ENCODE results near the gene USP40. TPM values are rescaled to one million over a fixed set of nuclear protein-coding genes. Genes with fewer than 3 reads are reported as not detected.

Gene USP40
- total RNA-seq, 4 donors from 2014 or later, result 30.7 to 113 (median 41.3) TPM

DNA sequence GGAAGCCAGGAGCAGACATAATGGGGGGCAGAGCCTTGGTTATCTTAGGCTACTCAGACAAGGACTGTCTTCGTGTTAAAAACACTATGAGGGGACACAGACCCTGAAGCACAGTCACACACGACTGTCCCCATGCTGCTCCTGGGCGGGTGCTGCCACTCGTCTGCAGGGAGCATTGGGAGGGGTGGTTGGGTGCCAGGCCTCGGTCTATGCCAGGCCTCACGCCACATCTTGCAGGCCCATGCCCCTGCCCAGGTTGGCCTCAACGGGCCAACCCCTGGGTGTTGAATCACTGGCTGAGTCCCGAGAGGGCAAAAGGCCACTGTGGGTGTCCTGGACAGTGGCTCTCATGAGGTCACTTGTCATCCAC lies 97.9 kb downstream of the USP40 start:
- DNase-seq, result no peak
- peaks cover 0 to 6% (median 4%) of the 10 kb centered on the region in 4 donors for H3K4me1 ChIP-seq
- H3K4me3 ChIP-seq, result no peak overlapping the region
- no peaks in the 10 kb centered on the region for H3K9me3 ChIP-seq
- in situ Hi-C loops (cut with MboI; ENCODE audit: low pct_ligation_motif_present in 1 of 4, low pct_unique_long_range_greater_than_20kb in 1 of 4, low sequenced_read_pairs in 3 of 4) (loop anchor here in 2 of 4 donors (25.0 kb wide), 2 partner anchors 244 to 369 kb away; partner anchors contain the start of genes UGT1A4 (in 1 of the 2) and UGT1A5 (in 1 of the 2)), intact Hi-C loops (cut with DNase I; ENCODE audit: low total_unique reads) (no loop called here)
- no peaks in the 10 kb centered on the region for H3K27me3 ChIP-seq
- peaks cover 0 to 49% (median 17%) of the 10 kb centered on the region in 4 donors for H3K36me3 ChIP-seq
- no peak for TF ChIP-seq EP300 (IDR thresholded peaks at IDR 0.05; ENCODE audit: low read depth)
- no peak overlapping the region for H3K27ac ChIP-seq
- 95 to 100% methylated on average over 1 to 8 of the region's 8 CpGs for WGBS, 2 donors (ENCODE audit: low coverage in 1 of 2)

DNA sequence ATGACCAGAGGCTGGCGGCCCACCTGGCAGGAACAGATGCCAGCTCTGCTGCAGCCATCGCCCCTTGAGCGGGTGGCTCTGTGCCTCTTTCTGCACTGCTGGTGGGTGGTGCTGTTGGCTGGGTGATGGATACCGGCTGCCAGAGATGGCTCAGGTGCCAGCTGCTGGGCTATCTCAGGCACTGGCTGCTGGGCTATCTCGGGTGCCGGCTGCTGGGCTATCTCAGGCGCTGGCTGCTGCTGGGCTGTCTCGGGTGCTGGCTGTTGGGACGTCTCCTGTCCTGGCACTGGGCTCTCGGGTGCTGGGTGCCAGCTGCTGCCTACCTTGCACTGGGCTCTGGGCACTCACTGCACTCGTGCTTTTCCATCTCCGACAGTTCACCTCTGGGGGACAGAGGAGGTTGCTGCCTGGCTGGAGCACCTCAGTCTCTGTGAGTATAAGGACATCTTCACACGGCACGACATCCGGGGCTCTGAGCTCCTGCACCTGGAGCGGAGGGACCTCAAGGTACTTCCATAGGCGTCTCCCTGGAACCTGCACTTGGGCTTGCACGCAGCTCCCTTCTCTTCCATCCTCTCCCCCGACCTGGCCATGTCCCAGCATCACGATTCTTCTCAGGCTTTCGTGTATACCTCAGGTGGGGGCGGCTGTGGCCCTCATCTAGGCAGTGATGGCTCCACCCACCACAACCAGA lies 98.4 kb downstream of the USP40 start:
- in situ Hi-C loops (cut with MboI; ENCODE audit: low pct_ligation_motif_present in 1 of 4, low pct_unique_long_range_greater_than_20kb in 1 of 4, low sequenced_read_pairs in 3 of 4), result loop anchor here in 2 of 4 donors (25.0 kb wide), 2 partner anchors 244 to 369 kb away; partner anchors contain the start of genes UGT1A4 (in 1 of the 2) and UGT1A5 (in 1 of the 2)
- Histone ChIP-seq H3K27me3 (no peaks in the 10 kb centered on the region), H3K4me3 (no peak overlapping the region), H3K36me3 (peaks cover 0 to 51% (median 17%) of the 10 kb centered on the region in 4 donors), H3K4me1 (peaks cover 0 to 6% (median 4%) of the 10 kb centered on the region in 4 donors), H3K9me3 (no peaks in the 10 kb centered on the region), H3K27ac (no peak overlapping the region)
- intact Hi-C loops (cut with DNase I; ENCODE audit: low total_unique reads), result no loop called here
- DNase-seq, result no peak
- TF ChIP-seq EP300 (IDR thresholded peaks at IDR 0.05; ENCODE audit: low read depth) (no peak), POLR2A (IDR thresholded peaks at IDR 0.05) (no peak), POLR2AphosphoS5 (IDR thresholded peaks at IDR 0.05) (no peak)
- TF ChIP-seq, protein P1, sequence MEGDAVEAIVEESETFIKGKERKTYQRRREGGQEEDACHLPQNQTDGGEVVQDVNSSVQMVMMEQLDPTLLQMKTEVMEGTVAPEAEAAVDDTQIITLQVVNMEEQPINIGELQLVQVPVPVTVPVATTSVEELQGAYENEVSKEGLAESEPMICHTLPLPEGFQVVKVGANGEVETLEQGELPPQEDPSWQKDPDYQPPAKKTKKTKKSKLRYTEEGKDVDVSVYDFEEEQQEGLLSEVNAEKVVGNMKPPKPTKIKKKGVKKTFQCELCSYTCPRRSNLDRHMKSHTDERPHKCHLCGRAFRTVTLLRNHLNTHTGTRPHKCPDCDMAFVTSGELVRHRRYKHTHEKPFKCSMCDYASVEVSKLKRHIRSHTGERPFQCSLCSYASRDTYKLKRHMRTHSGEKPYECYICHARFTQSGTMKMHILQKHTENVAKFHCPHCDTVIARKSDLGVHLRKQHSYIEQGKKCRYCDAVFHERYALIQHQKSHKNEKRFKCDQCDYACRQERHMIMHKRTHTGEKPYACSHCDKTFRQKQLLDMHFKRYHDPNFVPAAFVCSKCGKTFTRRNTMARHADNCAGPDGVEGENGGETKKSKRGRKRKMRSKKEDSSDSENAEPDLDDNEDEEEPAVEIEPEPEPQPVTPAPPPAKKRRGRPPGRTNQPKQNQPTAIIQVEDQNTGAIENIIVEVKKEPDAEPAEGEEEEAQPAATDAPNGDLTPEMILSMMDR (IDR thresholded peaks at IDR 0.05), result no peak
- WGBS, 2 donors (ENCODE audit: low coverage in 1 of 2), result 92 to 100% methylated on average over 1 to 16 of the region's 22 CpGs

DNA sequence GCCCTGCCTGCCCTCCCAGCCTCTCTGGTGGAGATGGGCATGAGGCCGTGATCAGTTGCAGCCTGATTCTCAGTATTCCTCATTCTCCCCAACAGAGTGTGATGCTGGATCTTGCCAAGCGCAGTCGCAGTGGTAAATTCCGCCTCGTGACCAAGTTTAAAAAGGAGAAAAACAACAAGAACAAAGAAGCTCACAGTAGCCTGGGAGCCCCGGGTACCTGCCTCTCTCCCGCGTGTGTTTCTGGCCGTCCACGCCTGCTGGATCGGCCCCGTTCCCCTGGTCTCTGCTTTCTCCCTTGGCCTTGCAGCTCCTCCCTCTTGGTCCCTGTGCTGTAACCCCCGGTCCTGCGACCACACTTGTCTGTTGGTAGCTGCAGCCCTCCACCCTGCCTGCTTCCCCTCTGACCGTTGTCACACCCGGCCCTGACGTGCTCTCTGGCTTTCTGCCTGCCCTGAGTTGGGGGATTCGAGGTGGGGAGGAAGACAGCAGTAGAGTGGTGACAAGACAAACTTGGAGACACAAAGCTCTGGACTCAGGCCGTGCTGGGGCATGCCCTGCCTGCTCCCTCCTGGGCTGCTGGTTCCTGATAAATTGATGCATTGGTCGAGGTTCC lies 99.5 kb downstream of the USP40 start:
- H3K4me3 ChIP-seq, result no peak overlapping the region
- no peak overlapping the region for H3K27ac ChIP-seq
- no peaks in the 10 kb centered on the region for H3K27me3 ChIP-seq
- intact Hi-C loops (cut with DNase I; ENCODE audit: low total_unique reads) (no loop called here), in situ Hi-C loops (cut with MboI; ENCODE audit: low pct_ligation_motif_present in 1 of 4, low pct_unique_long_range_greater_than_20kb in 1 of 4, low sequenced_read_pairs in 3 of 4) (loop anchor here in 2 of 4 donors (25.0 kb wide), 2 partner anchors 245 to 370 kb away; partner anchors contain the start of genes UGT1A4 (in 1 of the 2) and UGT1A5 (in 1 of the 2))
- peaks cover 0 to 55% (median 17%) of the 10 kb centered on the region in 4 donors for H3K36me3 ChIP-seq
- peaks cover 0 to 6% (median 4%) of the 10 kb centered on the region in 4 donors for H3K4me1 ChIP-seq
- no peak for TF ChIP-seq POLR2AphosphoS5 (IDR thresholded peaks at IDR 0.05)
- TF ChIP-seq, protein P1 (IDR thresholded peaks at IDR 0.05), result no peak
- no peak for TF ChIP-seq POLR2A (IDR thresholded peaks at IDR 0.05)
- TF ChIP-seq EP300 (IDR thresholded peaks at IDR 0.05; ENCODE audit: low read depth), result no peak
- peak; percentile 4 for DNase-seq
- WGBS, 2 donors (ENCODE audit: low coverage in 1 of 2), result 93 to 98% methylated on average over 8 to 20 of the region's 20 CpGs
- no peaks in the 10 kb centered on the region for H3K9me3 ChIP-seq

DNA sequence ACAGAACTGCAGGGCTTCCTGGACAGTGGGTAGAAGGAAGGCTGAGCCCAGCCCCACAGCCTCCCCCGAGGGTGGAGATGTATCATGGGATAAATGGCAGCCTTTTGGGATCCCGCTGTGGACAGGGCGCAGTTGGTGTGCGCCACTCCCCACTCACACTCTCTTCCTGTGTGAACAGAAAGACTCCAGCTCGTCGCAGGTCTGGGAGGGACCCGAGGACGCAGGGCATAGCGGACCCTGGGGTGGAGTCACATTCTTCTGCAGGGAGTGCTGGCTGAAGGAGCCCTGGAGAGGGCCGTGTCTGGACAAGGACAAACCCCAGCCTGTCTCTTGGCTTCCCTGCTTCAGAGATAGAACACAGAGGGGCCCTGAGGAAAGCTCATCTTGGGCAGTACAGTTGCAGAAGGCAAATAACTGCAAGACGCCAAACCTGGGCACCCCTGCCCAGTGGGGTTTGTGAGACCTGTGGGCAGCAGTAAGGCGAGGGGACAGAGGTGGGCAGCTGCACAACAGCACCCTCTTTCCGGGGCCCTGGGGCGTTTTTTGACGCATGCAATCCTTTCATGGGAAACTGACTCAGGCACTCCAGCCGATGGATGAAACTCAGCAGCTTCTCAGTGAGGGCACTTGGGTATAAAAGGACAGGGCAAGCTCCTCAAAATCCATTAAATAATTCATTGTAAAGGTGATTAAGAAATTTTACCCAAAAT lies 101.9 kb downstream of the USP40 start:
- intact Hi-C loops (cut with DNase I; ENCODE audit: low total_unique reads), result no loop called here
- peaks cover 2 to 10% (median 6%) of the 10 kb centered on the region in 4 donors for H3K4me1 ChIP-seq
- DNase-seq, result no peak
- H3K4me3 ChIP-seq, result no peak overlapping the region
- 87% methylated on average over 16 of the region's 16 CpGs; no CpG with 5 or more reads in 1 of the 2 donors for WGBS, 2 donors (ENCODE audit: low coverage in 1 of 2)
- H3K27ac ChIP-seq, result no peak overlapping the region
- H3K36me3 ChIP-seq, result peaks cover 0 to 66% (median 21%) of the 10 kb centered on the region in 4 donors
- no peaks in the 10 kb centered on the region for H3K27me3 ChIP-seq
- TF ChIP-seq POLR2AphosphoS5 (IDR thresholded peaks at IDR 0.05) (no peak), EP300 (IDR thresholded peaks at IDR 0.05; ENCODE audit: low read depth) (no peak), POLR2A (IDR thresholded peaks at IDR 0.05) (no peak)
- TF ChIP-seq, protein P1 (IDR thresholded peaks at IDR 0.05), result no peak
- in situ Hi-C loops (cut with MboI; ENCODE audit: low pct_ligation_motif_present in 1 of 4, low pct_unique_long_range_greater_than_20kb in 1 of 4, low sequenced_read_pairs in 3 of 4), result loop anchor here in 2 of 4 donors (25.0 kb wide), 2 partner anchors 248 to 373 kb away; partner anchors contain the start of genes UGT1A4 (in 1 of the 2) and UGT1A5 (in 1 of the 2)
- no peaks in the 10 kb centered on the region for H3K9me3 ChIP-seq
